Osteocyte (in vitro differentiated cells): Measurements from ENCODE around the gene INPPL1. TPM values are rescaled to one million over a fixed set of nuclear protein-coding genes. Genes with fewer than 3 reads are reported as not detected.
A peak's percentile ranks its signal among the peaks of the same experiment; 100 is the strongest.

ENCODE experiments used
- DNase-seq: peaks from one replicate; pipeline ENCODE4 v3.0.0; 2021; ENCODE audit warnings: mixed read lengths; ENCODE audit not compliant: unreplicated experiment; ENCODE audit errors: extremely low spot score
- H3K27ac Mint-ChIP-seq: one replicate; pipeline ENCODE4 v1.8.0; 2021; ENCODE audit warnings: mild to moderate bottlenecking, mixed read lengths; ENCODE audit not compliant: unreplicated experiment
- H3K27me3 Mint-ChIP-seq: one replicate; pipeline ENCODE4 v1.8.0; 2021; ENCODE audit warnings: mixed read lengths; ENCODE audit not compliant: unreplicated experiment
- H3K36me3 Mint-ChIP-seq: one replicate; pipeline ENCODE4 v1.8.0; 2021; ENCODE audit warnings: mixed read lengths; ENCODE audit not compliant: unreplicated experiment
- H3K4me1 Mint-ChIP-seq: one replicate; pipeline ENCODE4 v1.8.0; 2021; ENCODE audit warnings: mixed read lengths; ENCODE audit not compliant: unreplicated experiment
- H3K4me3 Mint-ChIP-seq: one replicate; pipeline ENCODE4 v1.8.0; 2021; ENCODE audit warnings: mild to moderate bottlenecking, moderate library complexity, mixed read lengths; ENCODE audit not compliant: unreplicated experiment
- H3K9me3 Mint-ChIP-seq: one replicate; pipeline ENCODE4 v1.8.0; 2021; ENCODE audit warnings: mixed read lengths; ENCODE audit not compliant: unreplicated experiment
- CTCF ChIP-seq: fragments of 200-600 bp; sonication (generic); IDR thresholded peaks from 2 replicates; pipeline ENCODE4 v1.5.0; 2021; ENCODE audit warnings: antibody characterized with exemption, mild to moderate bottlenecking, moderate library complexity
- total RNA-seq: library from RNA; stranded (reverse); gene quantifications from 2 replicates; pipeline ENCODE4 v1.2.1, GENCODE V29; 2021

Gene INPPL1
- total RNA-seq, 1 donor from 2014 or later: 289 TPM

DNA sequence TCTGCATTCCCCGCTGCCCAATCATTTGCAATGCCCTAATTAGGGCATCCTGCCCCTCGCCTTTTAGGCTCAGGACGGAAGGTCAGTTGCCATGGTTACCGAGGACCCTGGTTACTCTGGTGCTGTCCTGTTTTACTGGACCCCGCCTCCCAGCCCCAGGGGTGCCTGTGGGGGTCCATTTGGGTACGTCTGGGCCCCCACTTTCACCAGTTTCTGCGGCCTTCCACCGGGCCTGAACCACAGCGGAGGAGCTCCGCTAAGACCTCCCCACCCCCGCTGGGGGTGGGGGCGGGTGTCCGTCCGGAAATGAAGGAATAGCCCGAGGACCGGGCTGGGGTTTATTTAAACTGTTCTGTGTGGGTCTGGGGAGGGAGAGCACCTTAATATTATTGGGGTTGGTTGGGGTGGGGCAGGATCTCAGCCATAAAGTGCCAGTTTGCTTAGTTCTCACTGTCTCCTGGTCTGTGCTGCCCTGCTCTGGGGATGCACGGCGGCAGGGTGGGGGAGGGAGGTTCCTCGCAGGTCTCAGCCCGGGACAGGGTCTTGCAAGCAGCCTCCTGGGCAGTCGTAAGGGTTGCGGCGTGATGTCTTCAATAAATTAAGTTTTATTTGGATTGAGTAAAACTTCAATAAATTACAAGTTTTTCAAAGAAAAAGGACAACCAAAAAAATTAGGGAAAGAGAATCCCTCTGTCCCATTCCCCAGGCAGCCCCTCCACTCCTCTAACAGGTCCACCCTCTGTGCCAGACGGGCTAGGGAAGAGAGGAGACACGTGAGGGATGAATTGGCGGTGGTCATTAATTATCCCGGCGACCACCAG lies 14.1 kb downstream of the INPPL1 start:
- Mint-ChIP-seq H3K27me3 (peaks cover 21% of the 10 kb centered on the region), H3K36me3 (peaks cover 26% of the 10 kb centered on the region), H3K4me3 (no peak overlapping the region), H3K4me1 (peaks cover 27% of the 10 kb centered on the region), H3K27ac (peak overlapping the region; percentile 60), H3K9me3 (no peaks in the 10 kb centered on the region)
- TF ChIP-seq CTCF: no peak
- DNase-seq: no peak

GRCh38 chr11:72239313-72239848 lies 14.8 kb downstream of the INPPL1 start:
- Mint-ChIP-seq H3K4me3 (peak overlapping the region; percentile 70), H3K27me3 (peaks cover 21% of the 10 kb centered on the region), H3K27ac (peak overlapping the region; percentile 35), H3K9me3 (no peaks in the 10 kb centered on the region), H3K36me3 (peaks cover 21% of the 10 kb centered on the region), H3K4me1 (peaks cover 27% of the 10 kb centered on the region)
- no peak for TF ChIP-seq CTCF
- DNase-seq: no peak

- peaks cover 27% of the 10 kb centered on the region for H3K27me3 Mint-ChIP-seq
- no peak for TF ChIP-seq CTCF
- no peaks in the 10 kb centered on the region for H3K9me3 Mint-ChIP-seq
- H3K27ac Mint-ChIP-seq: no peak overlapping the region
- H3K4me3 Mint-ChIP-seq: peak overlapping the region; percentile 70
- H3K36me3 Mint-ChIP-seq: peaks cover 16% of the 10 kb centered on the region
- peaks cover 32% of the 10 kb centered on the region for H3K4me1 Mint-ChIP-seq
- DNase-seq: no peak
Observed at GRCh38 chr11:72239849-72240460, 15.4 kb downstream of the INPPL1 start.

GRCh38 chr11:72240461-72241290 lies 16.1 kb downstream of the INPPL1 start:
- Mint-ChIP-seq H3K9me3 (no peaks in the 10 kb centered on the region), H3K27me3 (peaks cover 27% of the 10 kb centered on the region), H3K36me3 (peaks cover 16% of the 10 kb centered on the region), H3K4me3 (peak overlapping the region; percentile 60), H3K27ac (no peak overlapping the region), H3K4me1 (peaks cover 32% of the 10 kb centered on the region)
- TF ChIP-seq CTCF: no peak
- DNase-seq: no peak
